ENCODE data around the gene HDDC2.

- TF ChIP-seq SRF (IDR thresholded peaks at IDR 0.05; ENCODE audit: low read depth, low read length) (no peak), TAF1 (IDR thresholded peaks at IDR 0.05; ENCODE audit: low read depth, low read length) (no peak), CEBPB (IDR thresholded peaks at IDR 0.05; ENCODE audit: low read depth, low read length) (no peak), CTCF (IDR thresholded peaks at IDR 0.05; ENCODE audit: control extremely low read depth in 1 of 3, insufficient read depth in 1 of 3, low read depth in 1 of 3, low read length in 3 of 3) (no peak), EZH2 (IDR thresholded peaks at IDR 0.05; ENCODE audit: low read depth, low read length, severe bottlenecking) (no peak), ZNF274 (IDR thresholded peaks at IDR 0.05; ENCODE audit: borderline replicate concordance, extremely low read depth, low read length) (no peak), CREB1 (IDR thresholded peaks at IDR 0.05) (no peak), SP1 (IDR thresholded peaks at IDR 0.05; ENCODE audit: low read depth, low read length) (no peak), MAX (IDR thresholded peaks at IDR 0.05) (no peak), MAFK (IDR thresholded peaks at IDR 0.05; ENCODE audit: low read depth, low read length) (no peak), RAD21 (IDR thresholded peaks at IDR 0.05 in 1 of 2, conservative IDR thresholded peaks at IDR 0.05 in 1 of 2; ENCODE audit: low read depth in 2 of 2, low read length in 2 of 2) (no peak), POLR2A (IDR thresholded peaks at IDR 0.05; ENCODE audit: control extremely low read depth in 1 of 2, low read depth in 2 of 2, low read length in 2 of 2) (no peak)
- TF ChIP-seq, protein P1, sequence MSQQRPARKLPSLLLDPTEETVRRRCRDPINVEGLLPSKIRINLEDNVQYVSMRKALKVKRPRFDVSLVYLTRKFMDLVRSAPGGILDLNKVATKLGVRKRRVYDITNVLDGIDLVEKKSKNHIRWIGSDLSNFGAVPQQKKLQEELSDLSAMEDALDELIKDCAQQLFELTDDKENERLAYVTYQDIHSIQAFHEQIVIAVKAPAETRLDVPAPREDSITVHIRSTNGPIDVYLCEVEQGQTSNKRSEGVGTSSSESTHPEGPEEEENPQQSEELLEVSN (IDR thresholded peaks at IDR 0.05), result no peak
- TF ChIP-seq, protein P2, sequence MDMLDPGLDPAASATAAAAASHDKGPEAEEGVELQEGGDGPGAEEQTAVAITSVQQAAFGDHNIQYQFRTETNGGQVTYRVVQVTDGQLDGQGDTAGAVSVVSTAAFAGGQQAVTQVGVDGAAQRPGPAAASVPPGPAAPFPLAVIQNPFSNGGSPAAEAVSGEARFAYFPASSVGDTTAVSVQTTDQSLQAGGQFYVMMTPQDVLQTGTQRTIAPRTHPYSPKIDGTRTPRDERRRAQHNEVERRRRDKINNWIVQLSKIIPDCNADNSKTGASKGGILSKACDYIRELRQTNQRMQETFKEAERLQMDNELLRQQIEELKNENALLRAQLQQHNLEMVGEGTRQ (IDR thresholded peaks at IDR 0.05; ENCODE audit: low read length), result no peak
These were observed 3.3 kb upstream of the HDDC2 start for GRCh38 chr6:125304970-125305660.

All from H1 (cell line).